ENCODE results near the gene PPFIBP2. TPM values are rescaled to one million over a fixed set of nuclear protein-coding genes. Genes with fewer than 3 reads are reported as not detected.

Gene PPFIBP2
- total and polyA plus RNA-seq, 12 donors = 6.4 to 40.7 (median 21.4) TPM

GRCh38 chr11:7596975-7597391, 83.2 kb downstream of the PPFIBP2 start:
- TF ChIP-seq CTCF (IDR thresholded peaks at IDR 0.05) = no peak
- H3K36me3 ChIP-seq = peaks cover 0 to 30% (median 0%) of the 10 kb centered on the region in 9 donors
- DNase-seq (no peak), ATAC-seq (no peak)
- no peaks in the 10 kb centered on the region for H3K9me3 ChIP-seq
- intact Hi-C loops (cut with DNase I) = no loop called here
- H3K27me3 ChIP-seq = no peaks in the 10 kb centered on the region
- no peak overlapping the region for H3K4me3 ChIP-seq
- H3K27ac ChIP-seq = no peak overlapping the region
- WGBS, 2 donors = 81 to 87% methylated on average over 5 of the region's 5 CpGs
- H3K4me1 ChIP-seq = peaks cover 0 to 26% (median 14%) of the 10 kb centered on the region in 9 donors

- no peak for TF ChIP-seq CTCF (IDR thresholded peaks at IDR 0.05)
- H3K27ac ChIP-seq = no peak overlapping the region
- no peak overlapping the region for H3K4me3 ChIP-seq
- ATAC-seq = no peak
- H3K4me1 ChIP-seq = peaks cover 0 to 19% (median 8%) of the 10 kb centered on the region in 9 donors
- H3K9me3 ChIP-seq = no peaks in the 10 kb centered on the region
- DNase-seq = no peak
- intact Hi-C loops (cut with DNase I) = no loop called here
- 77 to 79% methylated on average over 8 of the region's 8 CpGs for WGBS, 2 donors
- H3K36me3 ChIP-seq = peaks cover 0 to 30% (median 0%) of the 10 kb centered on the region in 9 donors
- H3K27me3 ChIP-seq = no peaks in the 10 kb centered on the region
These were observed 83.8 kb downstream of the PPFIBP2 start for GRCh38 chr11:7597620-7598019.

GRCh38 chr11:7599209-7599608, 85.4 kb downstream of the PPFIBP2 start:
- H3K4me3 ChIP-seq = no peak overlapping the region
- no peak overlapping the region for H3K27ac ChIP-seq
- peaks cover 0 to 10% (median 0%) of the 10 kb centered on the region in 9 donors for H3K4me1 ChIP-seq
- no peaks in the 10 kb centered on the region for H3K27me3 ChIP-seq
- no peaks in the 10 kb centered on the region for H3K9me3 ChIP-seq
- no peak for TF ChIP-seq CTCF (IDR thresholded peaks at IDR 0.05)
- no peak for DNase-seq
- ATAC-seq = no peak
- peaks cover 0 to 29% (median 0%) of the 10 kb centered on the region in 9 donors for H3K36me3 ChIP-seq
- WGBS, 2 donors = 80 to 92% methylated on average over 2 of the region's 2 CpGs
- intact Hi-C loops (cut with DNase I) = no loop called here

GRCh38 chr11:7600205-7600775, 86.5 kb downstream of the PPFIBP2 start:
- no peak for TF ChIP-seq CTCF (IDR thresholded peaks at IDR 0.05)
- WGBS, 2 donors = 70 to 74% methylated on average over 6 of the region's 6 CpGs
- H3K4me3 ChIP-seq = no peak overlapping the region
- H3K9me3 ChIP-seq = no peaks in the 10 kb centered on the region
- intact Hi-C loops (cut with DNase I) = no loop called here
- peaks cover 0 to 17% (median 7%) of the 10 kb centered on the region in 9 donors for H3K4me1 ChIP-seq
- H3K27ac ChIP-seq = peak overlapping the region in 1 of 10 donors; percentile 8
- peaks cover 0 to 29% (median 0%) of the 10 kb centered on the region in 9 donors for H3K36me3 ChIP-seq
- ATAC-seq (peak in 6 of 8 donors; percentile 19 to 83 (median 51)), DNase-seq (no peak)
- H3K27me3 ChIP-seq = no peaks in the 10 kb centered on the region

Data from heart right ventricle (tissue), 16 donors.